Measurements from ENCODE around the gene NDUFAF4.

Gene NDUFAF4

DNA sequence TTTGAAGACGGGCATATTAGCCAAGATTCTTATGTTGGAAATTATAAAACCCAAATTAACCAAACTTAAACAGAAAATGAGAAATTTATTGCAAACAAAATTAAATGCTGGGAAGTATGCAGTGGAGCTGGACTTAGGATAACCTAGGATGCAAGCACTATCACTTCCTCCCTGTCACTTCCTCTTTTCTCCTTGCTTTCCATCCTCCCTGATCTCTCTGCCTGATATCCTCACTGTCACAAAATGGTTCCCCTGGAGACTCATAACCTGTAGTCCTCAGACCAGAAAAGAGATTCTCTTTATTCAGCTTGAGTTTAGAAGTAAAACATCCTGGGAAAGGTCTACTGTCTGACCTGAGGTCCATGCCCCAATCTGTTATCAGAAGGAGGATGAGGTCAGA is 19.4 kb upstream of the NDUFAF4 start:
- peak in 1 of 2 experiments; percentile 19 for DNase-seq (ENCODE audit: low read depth in 1 of 2, low spot score in 1 of 2)
- Histone ChIP-seq H3K27ac (replicated peaks) (no peak overlapping the region), H3K4me3 (replicated peaks; ENCODE audit: insufficient read depth, low read length) (no peak overlapping the region), H3K27me3 (ENCODE audit: insufficient read depth, poor library complexity, severe bottlenecking) (peaks cover 12% of the 10 kb centered on the region)
- TF ChIP-seq GABPA (IDR thresholded peaks at IDR 0.05; ENCODE audit: low read depth) (no peak), POLR2AphosphoS5 (IDR thresholded peaks at IDR 0.05; ENCODE audit: low read depth) (no peak), SPI1 (IDR thresholded peaks at IDR 0.05; ENCODE audit: borderline replicate concordance, low read depth) (peak; percentile 100)
- TF ChIP-seq, protein P1, sequence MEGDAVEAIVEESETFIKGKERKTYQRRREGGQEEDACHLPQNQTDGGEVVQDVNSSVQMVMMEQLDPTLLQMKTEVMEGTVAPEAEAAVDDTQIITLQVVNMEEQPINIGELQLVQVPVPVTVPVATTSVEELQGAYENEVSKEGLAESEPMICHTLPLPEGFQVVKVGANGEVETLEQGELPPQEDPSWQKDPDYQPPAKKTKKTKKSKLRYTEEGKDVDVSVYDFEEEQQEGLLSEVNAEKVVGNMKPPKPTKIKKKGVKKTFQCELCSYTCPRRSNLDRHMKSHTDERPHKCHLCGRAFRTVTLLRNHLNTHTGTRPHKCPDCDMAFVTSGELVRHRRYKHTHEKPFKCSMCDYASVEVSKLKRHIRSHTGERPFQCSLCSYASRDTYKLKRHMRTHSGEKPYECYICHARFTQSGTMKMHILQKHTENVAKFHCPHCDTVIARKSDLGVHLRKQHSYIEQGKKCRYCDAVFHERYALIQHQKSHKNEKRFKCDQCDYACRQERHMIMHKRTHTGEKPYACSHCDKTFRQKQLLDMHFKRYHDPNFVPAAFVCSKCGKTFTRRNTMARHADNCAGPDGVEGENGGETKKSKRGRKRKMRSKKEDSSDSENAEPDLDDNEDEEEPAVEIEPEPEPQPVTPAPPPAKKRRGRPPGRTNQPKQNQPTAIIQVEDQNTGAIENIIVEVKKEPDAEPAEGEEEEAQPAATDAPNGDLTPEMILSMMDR (IDR thresholded peaks at IDR 0.05; ENCODE audit: insufficient read depth, low read length) = no peak
- TF ChIP-seq, protein P2, sequence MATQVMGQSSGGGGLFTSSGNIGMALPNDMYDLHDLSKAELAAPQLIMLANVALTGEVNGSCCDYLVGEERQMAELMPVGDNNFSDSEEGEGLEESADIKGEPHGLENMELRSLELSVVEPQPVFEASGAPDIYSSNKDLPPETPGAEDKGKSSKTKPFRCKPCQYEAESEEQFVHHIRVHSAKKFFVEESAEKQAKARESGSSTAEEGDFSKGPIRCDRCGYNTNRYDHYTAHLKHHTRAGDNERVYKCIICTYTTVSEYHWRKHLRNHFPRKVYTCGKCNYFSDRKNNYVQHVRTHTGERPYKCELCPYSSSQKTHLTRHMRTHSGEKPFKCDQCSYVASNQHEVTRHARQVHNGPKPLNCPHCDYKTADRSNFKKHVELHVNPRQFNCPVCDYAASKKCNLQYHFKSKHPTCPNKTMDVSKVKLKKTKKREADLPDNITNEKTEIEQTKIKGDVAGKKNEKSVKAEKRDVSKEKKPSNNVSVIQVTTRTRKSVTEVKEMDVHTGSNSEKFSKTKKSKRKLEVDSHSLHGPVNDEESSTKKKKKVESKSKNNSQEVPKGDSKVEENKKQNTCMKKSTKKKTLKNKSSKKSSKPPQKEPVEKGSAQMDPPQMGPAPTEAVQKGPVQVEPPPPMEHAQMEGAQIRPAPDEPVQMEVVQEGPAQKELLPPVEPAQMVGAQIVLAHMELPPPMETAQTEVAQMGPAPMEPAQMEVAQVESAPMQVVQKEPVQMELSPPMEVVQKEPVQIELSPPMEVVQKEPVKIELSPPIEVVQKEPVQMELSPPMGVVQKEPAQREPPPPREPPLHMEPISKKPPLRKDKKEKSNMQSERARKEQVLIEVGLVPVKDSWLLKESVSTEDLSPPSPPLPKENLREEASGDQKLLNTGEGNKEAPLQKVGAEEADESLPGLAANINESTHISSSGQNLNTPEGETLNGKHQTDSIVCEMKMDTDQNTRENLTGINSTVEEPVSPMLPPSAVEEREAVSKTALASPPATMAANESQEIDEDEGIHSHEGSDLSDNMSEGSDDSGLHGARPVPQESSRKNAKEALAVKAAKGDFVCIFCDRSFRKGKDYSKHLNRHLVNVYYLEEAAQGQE (IDR thresholded peaks at IDR 0.05; ENCODE audit: insufficient replicate concordance, low read depth) = no peak

DNA sequence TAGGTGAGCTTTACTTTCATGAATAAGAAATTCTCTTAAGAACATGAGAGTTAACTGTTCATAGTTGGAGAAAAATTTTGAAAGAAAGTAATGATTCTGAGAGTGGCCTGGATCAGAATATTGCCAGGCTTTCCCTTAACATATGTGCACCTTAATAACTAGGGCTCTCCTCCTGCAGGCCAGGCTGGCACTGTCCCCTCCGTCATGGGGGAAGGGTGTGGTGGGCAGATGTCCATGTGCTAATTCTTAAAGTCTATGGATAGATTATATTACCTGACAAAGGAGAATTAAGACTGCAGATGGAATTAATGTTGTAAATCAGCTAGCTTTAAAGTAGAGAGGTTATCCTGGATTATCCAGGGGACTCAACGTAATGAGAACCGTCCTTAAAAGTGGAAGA is 15.9 kb upstream of the NDUFAF4 start:
- Histone ChIP-seq H3K4me3 (replicated peaks; ENCODE audit: insufficient read depth, low read length) (no peak overlapping the region), H3K27me3 (ENCODE audit: insufficient read depth, poor library complexity, severe bottlenecking) (peaks cover 2% of the 10 kb centered on the region), H3K27ac (replicated peaks) (no peak overlapping the region)
- DNase-seq (ENCODE audit: low read depth in 1 of 2, low spot score in 1 of 2) = no peak
- TF ChIP-seq, protein P2 (IDR thresholded peaks at IDR 0.05; ENCODE audit: insufficient replicate concordance, low read depth) = no peak
- TF ChIP-seq, protein P1 (IDR thresholded peaks at IDR 0.05; ENCODE audit: insufficient read depth, low read length) = no peak
- TF ChIP-seq GABPA (IDR thresholded peaks at IDR 0.05; ENCODE audit: low read depth) (no peak), SPI1 (IDR thresholded peaks at IDR 0.05; ENCODE audit: borderline replicate concordance, low read depth) (no peak), POLR2AphosphoS5 (IDR thresholded peaks at IDR 0.05; ENCODE audit: low read depth) (no peak)

DNA sequence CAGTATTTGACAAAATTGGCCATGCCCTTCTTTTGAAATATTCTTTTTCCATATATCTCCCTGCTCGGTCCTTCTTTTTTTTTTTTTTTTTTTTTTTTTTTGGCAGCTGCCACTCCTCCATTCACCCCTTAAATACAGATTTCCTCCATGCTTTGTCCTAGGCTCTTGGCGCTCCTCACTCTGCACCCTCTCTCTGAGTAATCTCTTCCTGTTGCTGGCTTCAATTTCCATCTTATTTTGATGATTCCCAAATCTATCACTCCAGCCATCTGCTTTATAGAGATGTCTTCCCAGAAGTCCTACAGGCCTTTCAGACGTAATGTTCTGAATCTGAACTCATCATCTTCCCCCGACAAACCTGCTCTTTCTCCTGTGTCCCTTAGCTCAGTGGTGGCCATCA is 14.1 kb upstream of the NDUFAF4 start:
- DNase-seq (ENCODE audit: low read depth in 1 of 2, low spot score in 1 of 2) = no peak
- TF ChIP-seq, protein P2 (IDR thresholded peaks at IDR 0.05; ENCODE audit: insufficient replicate concordance, low read depth) = no peak
- TF ChIP-seq GABPA (IDR thresholded peaks at IDR 0.05; ENCODE audit: low read depth) (no peak), POLR2AphosphoS5 (IDR thresholded peaks at IDR 0.05; ENCODE audit: low read depth) (no peak), SPI1 (IDR thresholded peaks at IDR 0.05; ENCODE audit: borderline replicate concordance, low read depth) (no peak)
- TF ChIP-seq, protein P1 (IDR thresholded peaks at IDR 0.05; ENCODE audit: insufficient read depth, low read length) = no peak

More for the DNA sequence above, 14.1 kb upstream of the NDUFAF4 start:
- H3K4me3 ChIP-seq (replicated peaks; ENCODE audit: insufficient read depth, low read length) = no peak overlapping the region
- peaks cover 5% of the 10 kb centered on the region for H3K27me3 ChIP-seq (ENCODE audit: insufficient read depth, poor library complexity, severe bottlenecking)
- no peak overlapping the region for H3K27ac ChIP-seq (replicated peaks)

Data from HL-60 (cell line).